HEK293 (cell line): Measurements from ENCODE around the gene CTTN.

Experiments used
- CTCF ChIP-seq: fragments of 450-650 bp; formaldehyde crosslinking; IDR thresholded peaks from 2 replicates; pipeline ENCODE4 v1.5.1; 2016; ENCODE audit warnings: missing biosample characterization, missing genetic modification characterization
- EGR2 ChIP-seq: fragments of 450-650 bp; formaldehyde crosslinking; IDR thresholded peaks from 2 replicates; pipeline ENCODE4 v1.5.1; 2016; ENCODE audit warnings: low read depth, missing biosample characterization, missing genetic modification characterization
- ZNF174 ChIP-seq: fragments of 450-650 bp; formaldehyde crosslinking; IDR thresholded peaks from 2 replicates; pipeline ENCODE4 v1.5.0; 2017; ENCODE audit warnings: missing biosample characterization, mild to moderate bottlenecking, missing genetic modification characterization

GRCh38 chr11:70411713-70412452, 13.6 kb downstream of the CTTN start:
- TF ChIP-seq EGR2 (tag by site-specific recombination) (no peak), ZNF174 (tag by site-specific recombination) (no peak), CTCF (tag by site-specific recombination) (no peak)
